Measurements from ENCODE around the gene DHRS1.

- TF ChIP-seq CTCF (IDR thresholded peaks at IDR 0.05) (no peak), POLR2A (IDR thresholded peaks at IDR 0.05) (no peak)
Measured at GRCh38 chr14:24252289-24253124, 47.1 kb downstream of the DHRS1 start.

Measured in testis (tissue), 2 donors.